Astrocyte (in vitro differentiated cells and primary cell): ENCODE measurements around the gene TRPV5. TPM values are rescaled to one million over a fixed set of nuclear protein-coding genes. Genes with fewer than 3 reads are reported as not detected.

Experiments
- DNase-seq: peaks from one replicate; pipeline ENCODE4 v3.0.0-alpha.2; 2010; ENCODE audit warnings: low read depth
- FAIRE-seq: peaks from 2 replicates; lab custom pipeline; 2011; peaks lifted over from hg19 to GRCh38; lab: Jason Lieb, UNC
- H2AFZ ChIP-seq: 2 replicates; pipeline ENCODE4 v1.6.0; 2012; ENCODE audit warnings: low read depth, low read length, inconsistent platforms
- H3K27ac ChIP-seq: 2 replicates; pipeline ENCODE4 v1.5.1; 2011; ENCODE audit warnings: low read depth, low read length, inconsistent platforms
- H3K27me3 ChIP-seq: 2 replicates; pipeline ENCODE4 v1.6.0; 2011; ENCODE audit warnings: low read length, inconsistent platforms; ENCODE audit not compliant: insufficient read depth
- H3K36me3 ChIP-seq: 2 replicates; pipeline ENCODE4 v1.5.1; 2011; ENCODE audit warnings: low read length, inconsistent platforms; ENCODE audit not compliant: insufficient read depth
- H3K4me1 ChIP-seq: 2 replicates; pipeline ENCODE4 v1.5.1; 2011; ENCODE audit warnings: low read length, inconsistent platforms; ENCODE audit not compliant: insufficient read depth
- H3K4me2 ChIP-seq: 2 replicates; pipeline ENCODE4 v1.6.0; 2012; ENCODE audit warnings: low read length, inconsistent platforms
- H3K4me3 ChIP-seq: 2 replicates; pipeline ENCODE4 v1.5.1; 2011; ENCODE audit warnings: low read depth, mild to moderate bottlenecking, low read length, inconsistent platforms; ENCODE audit not compliant: insufficient read depth
- H3K79me2 ChIP-seq: 2 replicates; pipeline ENCODE4 v1.6.0; 2012; ENCODE audit warnings: mild to moderate bottlenecking, low read length, inconsistent platforms; ENCODE audit not compliant: insufficient read depth
- H3K9ac ChIP-seq: 2 replicates; pipeline ENCODE4 v1.6.0; 2012; ENCODE audit warnings: mild to moderate bottlenecking, low read length, inconsistent platforms
- H3K9me3 ChIP-seq: 2 replicates; pipeline ENCODE4 v1.5.1; 2012; ENCODE audit warnings: low read depth, mild to moderate bottlenecking, low read length, inconsistent platforms; ENCODE audit not compliant: insufficient read depth
- H4K20me1 ChIP-seq: 2 replicates; pipeline ENCODE4 v1.6.0; 2012; ENCODE audit warnings: low read length, inconsistent platforms; ENCODE audit not compliant: insufficient read depth
- H3K27ac Mint-ChIP-seq: one replicate; pipeline ENCODE4 v1.8.0; 2021; ENCODE audit warnings: mild to moderate bottlenecking, mixed read lengths; ENCODE audit not compliant: unreplicated experiment
- H3K27me3 Mint-ChIP-seq: one replicate; pipeline ENCODE4 v1.8.0; 2021; ENCODE audit warnings: low read depth, mixed read lengths; ENCODE audit not compliant: unreplicated experiment
- H3K36me3 Mint-ChIP-seq: one replicate; pipeline ENCODE4 v1.8.0; 2021; ENCODE audit warnings: low read depth, mixed read lengths; ENCODE audit not compliant: unreplicated experiment
- H3K4me1 Mint-ChIP-seq: one replicate; pipeline ENCODE4 v1.8.0; 2021; ENCODE audit warnings: low read depth, mixed read lengths; ENCODE audit not compliant: unreplicated experiment
- H3K4me3 Mint-ChIP-seq: one replicate; pipeline ENCODE4 v1.8.0; 2021; ENCODE audit warnings: mild to moderate bottlenecking, moderate library complexity, mixed read lengths; ENCODE audit not compliant: unreplicated experiment
- H3K9me3 Mint-ChIP-seq: one replicate; pipeline ENCODE4 v1.8.0; 2021; ENCODE audit warnings: mild to moderate bottlenecking, mixed read lengths; ENCODE audit not compliant: unreplicated experiment
- EZH2 ChIP-seq: IDR thresholded peaks from 2 replicates; pipeline ENCODE4 v1.6.1; 2012; ENCODE audit warnings: mild to moderate bottlenecking, low read length, inconsistent platforms; ENCODE audit not compliant: insufficient read depth
- total RNA-seq: library from RNA; stranded (reverse); gene quantifications from 2 replicates; pipeline ENCODE4 v1.2.1, GENCODE V29; 2021
- TF ChIP-seq, protein P1 (sequence below): IDR thresholded peaks from 2 replicates; pipeline ENCODE4 v1.5.1; 2011; ENCODE audit warnings: low read depth, mild to moderate bottlenecking, inconsistent platforms, low read length, moderate library complexity; ENCODE audit not compliant: insufficient read depth

Gene TRPV5
- total RNA-seq, 1 donor from 2014 or later = not detected

DNA sequence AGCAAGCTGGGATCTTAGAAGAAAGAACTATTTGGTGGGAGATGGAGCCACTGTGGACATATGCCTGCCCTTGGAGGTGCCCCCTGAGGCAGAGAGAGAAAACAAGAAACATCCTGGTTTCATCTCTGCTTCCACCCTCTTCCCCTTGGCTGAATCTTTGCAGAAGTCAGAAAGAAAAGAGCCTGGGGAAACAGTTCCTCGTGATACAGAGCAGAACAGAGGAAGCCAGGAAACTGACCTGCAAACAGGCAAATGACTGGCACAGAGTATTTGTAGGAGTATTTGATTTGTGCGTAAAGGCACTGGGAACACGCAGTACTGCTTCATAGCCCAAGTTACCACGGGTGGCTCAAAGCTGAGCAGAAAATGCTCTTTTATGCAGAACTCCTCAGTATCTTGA, 35.6 kb upstream of the TRPV5 start:
- Histone ChIP-seq H3K27me3 (peaks cover 4% of the 10 kb centered on the region), H3K4me1 (no peaks in the 10 kb centered on the region), H2AFZ (no peak overlapping the region), H3K4me2 (no peak overlapping the region), H3K4me3 (no peak overlapping the region), H3K36me3 (no peaks in the 10 kb centered on the region), H3K9ac (no peak overlapping the region), H3K79me2 (no peaks in the 10 kb centered on the region), H4K20me1 (no peaks in the 10 kb centered on the region), H3K9me3 (no peaks in the 10 kb centered on the region), H3K27ac (no peak overlapping the region)
- TF ChIP-seq EZH2 = no peak
- TF ChIP-seq, protein P1, sequence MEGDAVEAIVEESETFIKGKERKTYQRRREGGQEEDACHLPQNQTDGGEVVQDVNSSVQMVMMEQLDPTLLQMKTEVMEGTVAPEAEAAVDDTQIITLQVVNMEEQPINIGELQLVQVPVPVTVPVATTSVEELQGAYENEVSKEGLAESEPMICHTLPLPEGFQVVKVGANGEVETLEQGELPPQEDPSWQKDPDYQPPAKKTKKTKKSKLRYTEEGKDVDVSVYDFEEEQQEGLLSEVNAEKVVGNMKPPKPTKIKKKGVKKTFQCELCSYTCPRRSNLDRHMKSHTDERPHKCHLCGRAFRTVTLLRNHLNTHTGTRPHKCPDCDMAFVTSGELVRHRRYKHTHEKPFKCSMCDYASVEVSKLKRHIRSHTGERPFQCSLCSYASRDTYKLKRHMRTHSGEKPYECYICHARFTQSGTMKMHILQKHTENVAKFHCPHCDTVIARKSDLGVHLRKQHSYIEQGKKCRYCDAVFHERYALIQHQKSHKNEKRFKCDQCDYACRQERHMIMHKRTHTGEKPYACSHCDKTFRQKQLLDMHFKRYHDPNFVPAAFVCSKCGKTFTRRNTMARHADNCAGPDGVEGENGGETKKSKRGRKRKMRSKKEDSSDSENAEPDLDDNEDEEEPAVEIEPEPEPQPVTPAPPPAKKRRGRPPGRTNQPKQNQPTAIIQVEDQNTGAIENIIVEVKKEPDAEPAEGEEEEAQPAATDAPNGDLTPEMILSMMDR = no peak
- Mint-ChIP-seq H3K27me3 (peaks cover 7% of the 10 kb centered on the region), H3K27ac (no peak overlapping the region), H3K4me3 (no peak overlapping the region), H3K9me3 (no peaks in the 10 kb centered on the region), H3K36me3 (no peaks in the 10 kb centered on the region), H3K4me1 (no peaks in the 10 kb centered on the region)
- FAIRE-seq (no peak), DNase-seq (no peak)

DNA sequence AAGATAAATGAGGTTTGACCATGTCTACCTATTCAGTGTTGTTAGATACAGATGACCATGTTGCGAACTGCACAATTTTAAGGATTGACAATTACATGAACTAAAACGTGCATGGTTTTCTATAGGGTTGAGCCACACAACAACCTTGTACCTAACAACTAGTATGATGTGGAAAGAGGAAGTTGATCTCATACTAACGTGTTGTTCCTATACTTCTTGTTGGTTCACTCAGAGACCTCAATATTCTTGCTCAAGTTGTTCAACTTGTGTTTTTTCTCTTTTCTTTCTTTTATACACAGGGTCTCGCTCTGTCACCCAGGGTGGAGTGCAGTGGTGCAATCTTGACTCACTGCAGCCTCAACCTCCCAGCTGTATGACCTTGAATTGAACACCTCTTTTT, 34.7 kb upstream of the TRPV5 start:
- Mint-ChIP-seq H3K27me3 (peaks cover 7% of the 10 kb centered on the region), H3K9me3 (no peaks in the 10 kb centered on the region), H3K4me1 (no peaks in the 10 kb centered on the region), H3K4me3 (no peak overlapping the region), H3K27ac (no peak overlapping the region), H3K36me3 (no peaks in the 10 kb centered on the region)
- H4K20me1 ChIP-seq = no peaks in the 10 kb centered on the region
- FAIRE-seq (no peak), DNase-seq (no peak)
- no peaks in the 10 kb centered on the region for H3K79me2 ChIP-seq
- H3K9me3 ChIP-seq = no peaks in the 10 kb centered on the region
- peaks cover 4% of the 10 kb centered on the region for H3K27me3 ChIP-seq
- H3K36me3 ChIP-seq = no peaks in the 10 kb centered on the region
- H3K9ac ChIP-seq = no peak overlapping the region
- no peak overlapping the region for H2AFZ ChIP-seq
- no peak overlapping the region for H3K4me2 ChIP-seq
- no peaks in the 10 kb centered on the region for H3K4me1 ChIP-seq
- H3K4me3 ChIP-seq = no peak overlapping the region
- TF ChIP-seq, protein P1 = no peak
- TF ChIP-seq EZH2 = no peak
- no peak overlapping the region for H3K27ac ChIP-seq

DNA sequence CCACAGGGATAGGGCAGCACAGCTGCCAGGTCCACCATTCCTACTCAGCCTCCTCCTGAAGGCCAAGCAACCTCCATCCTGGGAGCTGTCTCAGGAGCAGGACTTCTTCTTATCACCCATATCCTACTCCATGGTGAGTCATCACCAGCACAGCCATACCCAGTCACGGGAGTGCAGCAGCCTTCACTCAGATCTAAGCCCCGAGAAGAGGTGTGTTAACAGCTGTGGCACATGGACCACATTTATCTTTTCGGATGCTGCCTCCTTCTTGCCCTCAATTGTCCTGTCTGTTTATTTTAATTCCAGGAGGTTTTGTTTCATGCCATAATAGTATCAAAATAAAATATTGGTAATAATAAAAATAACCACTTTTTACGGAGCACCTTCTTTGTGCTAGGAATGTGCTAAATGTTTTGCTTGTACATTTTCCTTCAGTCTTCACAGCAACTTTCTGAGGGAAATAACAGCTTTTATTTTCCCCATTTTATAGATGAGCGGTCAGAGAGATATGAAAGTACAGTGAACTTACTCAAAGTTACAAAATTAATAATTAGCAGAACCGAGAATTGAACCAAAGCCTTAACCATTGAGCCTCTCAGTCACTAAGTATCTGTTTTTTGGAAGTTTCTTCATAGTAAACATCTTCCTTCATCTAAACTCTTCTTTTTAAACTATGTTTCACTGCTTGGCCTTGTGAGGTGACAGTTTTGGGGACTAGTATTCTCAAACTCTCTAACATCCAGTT, 31.1 kb upstream of the TRPV5 start:
- no peak overlapping the region for H3K4me3 Mint-ChIP-seq
- H3K4me2 ChIP-seq = no peak overlapping the region
- H3K36me3 ChIP-seq = no peaks in the 10 kb centered on the region
- peaks cover 4% of the 10 kb centered on the region for H3K27me3 ChIP-seq
- no peak for FAIRE-seq
- no peaks in the 10 kb centered on the region for H3K79me2 ChIP-seq
- H3K36me3 Mint-ChIP-seq = no peaks in the 10 kb centered on the region
- no peaks in the 10 kb centered on the region for H3K9me3 ChIP-seq
- H3K9me3 Mint-ChIP-seq = no peaks in the 10 kb centered on the region
- no peak overlapping the region for H3K9ac ChIP-seq
- H3K4me3 ChIP-seq = no peak overlapping the region
- H4K20me1 ChIP-seq = no peaks in the 10 kb centered on the region
- H3K27me3 Mint-ChIP-seq = peaks cover 13% of the 10 kb centered on the region
- H3K27ac Mint-ChIP-seq = no peak overlapping the region
- H3K4me1 ChIP-seq = no peaks in the 10 kb centered on the region
- TF ChIP-seq, protein P1 = no peak
- TF ChIP-seq EZH2 = no peak
- no peaks in the 10 kb centered on the region for H3K4me1 Mint-ChIP-seq
- no peak for DNase-seq
- H2AFZ ChIP-seq = no peak overlapping the region
- H3K27ac ChIP-seq = no peak overlapping the region
